K562 (cell line): ENCODE results near the gene C9orf153.

Source experiments
- MED1 ChIP-seq: sonication (generic); formaldehyde crosslinking; IDR thresholded peaks from 2 replicates; pipeline ENCODE4 v1.8.1; 2023; ENCODE audit warnings: missing genetic modification reagents, borderline replicate concordance
- MYBL2 ChIP-seq, 2 experiments: fragments of 450-650 bp in 1 of 2; sonication (generic) in 1 of 2; formaldehyde crosslinking in 1 of 2; IDR thresholded peaks; 2 replicates each; pipeline versions ENCODE4 v1.6.1 to v1.8.1; 2017 to 2022; ENCODE audit warnings: borderline replicate concordance in 1 of 2, inconsistent platforms in 1 of 2, low read depth in 1 of 2, mild to moderate bottlenecking in 1 of 2, missing genetic modification reagents in 1 of 2, moderate library complexity in 1 of 2
- RCOR1 ChIP-seq, 2 experiments: IDR thresholded peaks; 2 replicates each; pipeline ENCODE4 v1.6.1; 2012; ENCODE audit warnings: low read depth in 2 of 2, low read length in 2 of 2, borderline replicate concordance in 1 of 2, improper control_type of control experiment in 1 of 2
- ZNF584 ChIP-seq: fragments of 200-800 bp; sonication (Bioruptor generic); IDR thresholded peaks from 2 replicates; pipeline ENCODE4 v1.6.1; 2016; ENCODE audit warnings: low read depth, mild to moderate bottlenecking, missing genetic modification characterization, missing compliant biosample characterization
- TF ChIP-seq, protein P1 (sequence below): fragments of 450-650 bp; formaldehyde crosslinking; IDR thresholded peaks from 2 replicates; pipeline ENCODE4 v1.4.0; 2022; ENCODE audit warnings: mild to moderate bottlenecking, moderate library complexity
- TF ChIP-seq, protein P2 (sequence below): fragments of 150-350 bp; conservative IDR thresholded peaks from 2 replicates; pipeline ENCODE4 v1.6.1; 2014; ENCODE audit warnings: low read length
- TF ChIP-seq, protein P3 (sequence below), 3 experiments: IDR thresholded peaks in 2 of 3; conservative IDR thresholded peaks in 1 of 3; 2 replicates each; pipeline ENCODE4 v1.5.1; 2011 to 2012; ENCODE audit warnings: low read length in 3 of 3, mild to moderate bottlenecking in 3 of 3, control low read depth in 2 of 3, improper control_type of control experiment in 1 of 3, inconsistent platforms in 1 of 3, low read depth in 1 of 3, mixed read lengths in 1 of 3, moderate library complexity in 1 of 3; ENCODE audit not compliant: insufficient read depth in 2 of 3

DNA sequence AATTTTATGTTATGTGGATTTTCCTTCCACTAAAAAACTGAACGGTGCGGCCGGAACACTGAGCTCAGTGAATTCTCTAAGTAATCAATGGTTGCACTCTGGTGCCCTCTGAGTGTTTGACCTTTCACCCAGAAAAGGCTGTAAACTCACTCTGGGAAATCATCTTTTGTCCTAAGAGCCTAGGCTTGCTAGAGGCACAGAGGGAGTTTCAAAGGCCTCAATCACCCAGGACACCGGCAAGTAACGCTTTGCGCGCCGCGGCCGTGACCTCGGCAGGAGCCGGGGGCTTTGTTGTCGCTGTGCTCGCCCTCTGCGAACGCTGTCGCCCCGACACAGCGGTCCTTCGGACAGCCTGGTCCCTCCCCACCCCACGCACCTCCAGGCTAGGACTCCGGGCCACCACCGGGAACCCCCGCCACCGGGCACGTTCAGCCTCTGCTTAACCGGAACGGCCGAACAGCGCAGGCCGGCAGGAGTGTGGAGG is 22.2 kb upstream of the C9orf153 start:
- no peak for TF ChIP-seq MYBL2 (IDR thresholded peaks at IDR 0.05; ENCODE audit: low read depth)
- TF ChIP-seq MYBL2 (CRISPR knock-in tag; IDR thresholded peaks at IDR 0.05; ENCODE audit: borderline replicate concordance): no peak
- TF ChIP-seq RCOR1 (IDR thresholded peaks at IDR 0.05; ENCODE audit: borderline replicate concordance in 1 of 2, low read depth in 2 of 2, low read length in 2 of 2): no peak
- TF ChIP-seq, protein P1, sequence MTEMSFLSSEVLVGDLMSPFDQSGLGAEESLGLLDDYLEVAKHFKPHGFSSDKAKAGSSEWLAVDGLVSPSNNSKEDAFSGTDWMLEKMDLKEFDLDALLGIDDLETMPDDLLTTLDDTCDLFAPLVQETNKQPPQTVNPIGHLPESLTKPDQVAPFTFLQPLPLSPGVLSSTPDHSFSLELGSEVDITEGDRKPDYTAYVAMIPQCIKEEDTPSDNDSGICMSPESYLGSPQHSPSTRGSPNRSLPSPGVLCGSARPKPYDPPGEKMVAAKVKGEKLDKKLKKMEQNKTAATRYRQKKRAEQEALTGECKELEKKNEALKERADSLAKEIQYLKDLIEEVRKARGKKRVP (CRISPR knock-in tag): no peak
- TF ChIP-seq, protein P2, sequence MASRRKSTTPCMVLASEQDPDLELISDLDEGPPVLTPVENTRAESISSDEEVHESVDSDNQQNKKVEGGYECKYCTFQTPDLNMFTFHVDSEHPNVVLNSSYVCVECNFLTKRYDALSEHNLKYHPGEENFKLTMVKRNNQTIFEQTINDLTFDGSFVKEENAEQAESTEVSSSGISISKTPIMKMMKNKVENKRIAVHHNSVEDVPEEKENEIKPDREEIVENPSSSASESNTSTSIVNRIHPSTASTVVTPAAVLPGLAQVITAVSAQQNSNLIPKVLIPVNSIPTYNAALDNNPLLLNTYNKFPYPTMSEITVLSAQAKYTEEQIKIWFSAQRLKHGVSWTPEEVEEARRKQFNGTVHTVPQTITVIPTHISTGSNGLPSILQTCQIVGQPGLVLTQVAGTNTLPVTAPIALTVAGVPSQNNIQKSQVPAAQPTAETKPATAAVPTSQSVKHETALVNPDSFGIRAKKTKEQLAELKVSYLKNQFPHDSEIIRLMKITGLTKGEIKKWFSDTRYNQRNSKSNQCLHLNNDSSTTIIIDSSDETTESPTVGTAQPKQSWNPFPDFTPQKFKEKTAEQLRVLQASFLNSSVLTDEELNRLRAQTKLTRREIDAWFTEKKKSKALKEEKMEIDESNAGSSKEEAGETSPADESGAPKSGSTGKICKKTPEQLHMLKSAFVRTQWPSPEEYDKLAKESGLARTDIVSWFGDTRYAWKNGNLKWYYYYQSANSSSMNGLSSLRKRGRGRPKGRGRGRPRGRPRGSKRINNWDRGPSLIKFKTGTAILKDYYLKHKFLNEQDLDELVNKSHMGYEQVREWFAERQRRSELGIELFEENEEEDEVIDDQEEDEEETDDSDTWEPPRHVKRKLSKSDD: no peak
- TF ChIP-seq, protein P3, sequence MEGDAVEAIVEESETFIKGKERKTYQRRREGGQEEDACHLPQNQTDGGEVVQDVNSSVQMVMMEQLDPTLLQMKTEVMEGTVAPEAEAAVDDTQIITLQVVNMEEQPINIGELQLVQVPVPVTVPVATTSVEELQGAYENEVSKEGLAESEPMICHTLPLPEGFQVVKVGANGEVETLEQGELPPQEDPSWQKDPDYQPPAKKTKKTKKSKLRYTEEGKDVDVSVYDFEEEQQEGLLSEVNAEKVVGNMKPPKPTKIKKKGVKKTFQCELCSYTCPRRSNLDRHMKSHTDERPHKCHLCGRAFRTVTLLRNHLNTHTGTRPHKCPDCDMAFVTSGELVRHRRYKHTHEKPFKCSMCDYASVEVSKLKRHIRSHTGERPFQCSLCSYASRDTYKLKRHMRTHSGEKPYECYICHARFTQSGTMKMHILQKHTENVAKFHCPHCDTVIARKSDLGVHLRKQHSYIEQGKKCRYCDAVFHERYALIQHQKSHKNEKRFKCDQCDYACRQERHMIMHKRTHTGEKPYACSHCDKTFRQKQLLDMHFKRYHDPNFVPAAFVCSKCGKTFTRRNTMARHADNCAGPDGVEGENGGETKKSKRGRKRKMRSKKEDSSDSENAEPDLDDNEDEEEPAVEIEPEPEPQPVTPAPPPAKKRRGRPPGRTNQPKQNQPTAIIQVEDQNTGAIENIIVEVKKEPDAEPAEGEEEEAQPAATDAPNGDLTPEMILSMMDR (IDR thresholded peaks at IDR 0.05 in 2 of 3, conservative IDR thresholded peaks at IDR 0.05 in 1 of 3; ENCODE audit: insufficient read depth in 2 of 3, low read depth in 1 of 3, low read length in 3 of 3): no peak
- TF ChIP-seq ZNF584: no peak
- no peak for TF ChIP-seq MED1
